WTC11 (cell line): ENCODE measurements around the gene IL10RB. TPM values are rescaled to one million over a fixed set of nuclear protein-coding genes. Genes with fewer than 3 reads are reported as not detected.

ENCODE experiments used
- ATAC-seq: fragments of 200-7000 bp; cut with Tn5 transposase; 2 replicates; pipeline ENCODE4 v1.10.0; 2021; ENCODE audit warnings: mild to moderate bottlenecking, moderate library complexity
- CTCF ChIA-PET: fragments of 300-600 bp; sonication (Branson Sonifier 250); formaldehyde crosslinking; loops from one replicate; lab custom pipeline; 2021; ENCODE audit warnings: antibody characterized with exemption; lab: Charles Lee
- POLR2A ChIA-PET: fragments of 350-600 bp; sonication (Branson Sonifier 250); formaldehyde crosslinking; loops from one replicate; lab custom pipeline; 2021; ENCODE audit warnings: antibody characterized with exemption; lab: Charles Lee
- DNase-seq: peaks from one replicate; pipeline ENCODE4 v3.0.0; 2021; ENCODE audit warnings: low spot score
- H3K27ac Mint-ChIP-seq: 2 replicates; pipeline ENCODE4 v1.8.0; 2021; ENCODE audit warnings: mixed read lengths
- H3K27me3 Mint-ChIP-seq: 2 replicates; pipeline ENCODE4 v1.8.0; 2021; ENCODE audit warnings: low read depth, mild to moderate bottlenecking, moderate library complexity, mixed read lengths
- H3K36me3 Mint-ChIP-seq: 2 replicates; pipeline ENCODE4 v1.8.0; 2021; ENCODE audit warnings: mixed read lengths
- H3K4me1 Mint-ChIP-seq: 2 replicates; pipeline ENCODE4 v1.8.0; 2022; ENCODE audit warnings: mixed read lengths
- H3K4me3 Mint-ChIP-seq: 2 replicates; pipeline ENCODE4 v1.8.0; 2021; ENCODE audit warnings: mild to moderate bottlenecking, moderate library complexity, mixed read lengths
- H3K9me3 Mint-ChIP-seq: 2 replicates; pipeline ENCODE4 v1.8.0; 2021; ENCODE audit warnings: mixed read lengths
- AR ChIP-seq: fragments of 250-450 bp; sonication (Bioruptor Pico); IDR thresholded peaks from 2 replicates; pipeline ENCODE4 v1.9.0; 2021; ENCODE audit warnings: mild to moderate bottlenecking
- ATF2 ChIP-seq: sonication (generic); formaldehyde crosslinking; IDR thresholded peaks from 2 replicates; pipeline ENCODE4 v1.8.1; 2022; ENCODE audit warnings: low read depth, missing genetic modification reagents, borderline replicate concordance
- CDX4 ChIP-seq: fragments of 250-450 bp; sonication (Bioruptor Pico); IDR thresholded peaks from 2 replicates; pipeline ENCODE4 v1.9.0; 2021; ENCODE audit warnings: moderate library complexity, mild to moderate bottlenecking, inconsistent platforms, borderline replicate concordance
- E2F4 ChIP-seq: sonication (generic); formaldehyde crosslinking; IDR thresholded peaks from 2 replicates; pipeline ENCODE4 v1.8.1; 2022; ENCODE audit warnings: low read depth, mild to moderate bottlenecking, moderate library complexity, missing genetic modification reagents, borderline replicate concordance
- ELF4 ChIP-seq: sonication (generic); formaldehyde crosslinking; IDR thresholded peaks from 2 replicates; pipeline ENCODE4 v1.8.1; 2022; ENCODE audit warnings: low read depth, mild to moderate bottlenecking, moderate library complexity, missing genetic modification reagents
- EMX1 ChIP-seq: fragments of 250-450 bp; sonication (Bioruptor Pico); IDR thresholded peaks from 2 replicates; pipeline ENCODE4 v1.8.0; 2021; ENCODE audit warnings: mild to moderate bottlenecking
- ERG ChIP-seq: fragments of 250-450 bp; sonication (Bioruptor Pico); IDR thresholded peaks from 2 replicates; pipeline ENCODE4 v1.8.0; 2021; ENCODE audit warnings: mild to moderate bottlenecking
- JAZF1 ChIP-seq: fragments of 250-450 bp; sonication (Bioruptor Pico); IDR thresholded peaks from 2 replicates; pipeline ENCODE4 v1.9.0; 2021; ENCODE audit warnings: moderate library complexity, mild to moderate bottlenecking, inconsistent platforms
- JUN ChIP-seq: sonication (generic); formaldehyde crosslinking; IDR thresholded peaks from 2 replicates; pipeline ENCODE4 v1.8.0; 2023; ENCODE audit warnings: mild to moderate bottlenecking, missing genetic modification reagents
- MAX ChIP-seq: sonication (generic); formaldehyde crosslinking; IDR thresholded peaks from 2 replicates; pipeline ENCODE4 v1.8.0; 2022; ENCODE audit warnings: mild to moderate bottlenecking, missing genetic modification reagents
- MXD4 ChIP-seq: fragments of 250-450 bp; sonication (Bioruptor Pico); IDR thresholded peaks from 2 replicates; pipeline ENCODE4 v1.8.0; 2021; ENCODE audit warnings: mild to moderate bottlenecking, moderate library complexity, borderline replicate concordance
- NFATC4 ChIP-seq: fragments of 250-450 bp; sonication (Bioruptor Pico); IDR thresholded peaks from 2 replicates; pipeline ENCODE4 v1.9.0; 2021; ENCODE audit warnings: mild to moderate bottlenecking
- NR2C2 ChIP-seq: sonication (generic); formaldehyde crosslinking; IDR thresholded peaks from 2 replicates; pipeline ENCODE4 v1.8.0; 2022; ENCODE audit warnings: mild to moderate bottlenecking, missing genetic modification reagents
- OVOL2 ChIP-seq: fragments of 250-450 bp; sonication (Bioruptor Pico); IDR thresholded peaks from 2 replicates; pipeline ENCODE4 v1.9.0; 2021; ENCODE audit warnings: mild to moderate bottlenecking, borderline replicate concordance
- PRDM15 ChIP-seq: sonication (generic); formaldehyde crosslinking; IDR thresholded peaks from 2 replicates; pipeline ENCODE4 v1.8.0; 2022; ENCODE audit warnings: missing genetic modification reagents
- SMAD4 ChIP-seq: sonication (generic); formaldehyde crosslinking; IDR thresholded peaks from 2 replicates; pipeline ENCODE4 v1.8.0; 2022; ENCODE audit warnings: mild to moderate bottlenecking, missing genetic modification reagents
- STAT6 ChIP-seq: sonication (generic); formaldehyde crosslinking; conservative IDR thresholded peaks from 2 replicates; pipeline ENCODE4 v1.8.1; 2023; ENCODE audit warnings: mild to moderate bottlenecking, low read depth, missing genetic modification reagents, moderate library complexity
- TP53 ChIP-seq: sonication (generic); formaldehyde crosslinking; IDR thresholded peaks from 2 replicates; pipeline ENCODE4 v1.8.1; 2023; ENCODE audit warnings: mild to moderate bottlenecking, missing genetic modification reagents
- ZNF138 ChIP-seq: sonication (generic); formaldehyde crosslinking; conservative IDR thresholded peaks from 2 replicates; pipeline ENCODE4 v1.8.1; 2022; ENCODE audit warnings: mild to moderate bottlenecking, moderate library complexity, missing genetic modification reagents
- ZNF232 ChIP-seq: sonication (generic); formaldehyde crosslinking; IDR thresholded peaks from 2 replicates; pipeline ENCODE4 v1.8.0; 2022; ENCODE audit warnings: mild to moderate bottlenecking, missing genetic modification reagents
- ZNF416 ChIP-seq: fragments of 250-450 bp; sonication (Bioruptor Pico); IDR thresholded peaks from 2 replicates; pipeline ENCODE4 v1.9.0; 2021; ENCODE audit warnings: mild to moderate bottlenecking, inconsistent platforms
- ZNF423 ChIP-seq: fragments of 250-450 bp; sonication (Bioruptor Pico); IDR thresholded peaks from 2 replicates; pipeline ENCODE4 v2.1.2; 2022; ENCODE audit warnings: mild to moderate bottlenecking, moderate library complexity
- total RNA-seq: library from RNA; stranded (reverse); gene quantifications from 3 replicates; pipeline ENCODE4 v1.2.3, GENCODE V29; 2021

IL10RB gene
- total RNA-seq, 1 experiment from 2014 or later = 3.7 TPM

GRCh38 chr21:33244082-33244778, 21.9 kb upstream of the IL10RB start:
- Mint-ChIP-seq H3K27me3 (peaks cover 3% of the 10 kb centered on the region; the same call in 1 of the 2 replicates), H3K4me1 (no peaks in the 10 kb centered on the region), H3K9me3 (peaks cover 16% of the 10 kb centered on the region), H3K27ac (no peak overlapping the region), H3K36me3 (peaks cover 60% of the 10 kb centered on the region), H3K4me3 (no peak overlapping the region)
- CTCF ChIA-PET = no interaction called here
- ATAC-seq (no peak), DNase-seq (no peak)
- TF ChIP-seq OVOL2 (CRISPR knock-in tag) (no peak), JAZF1 (no peak), SMAD4 (CRISPR knock-in tag) (no peak), ZNF423 (CRISPR knock-in tag) (no peak), MAX (CRISPR knock-in tag) (no peak), AR (CRISPR knock-in tag) (no peak), ZNF232 (CRISPR knock-in tag) (no peak), ZNF138 (CRISPR knock-in tag) (no peak)
- POLR2A ChIA-PET = no interaction called here

GRCh38 chr21:33244779-33245105, 21.4 kb upstream of the IL10RB start:
- CTCF ChIA-PET = interaction anchor here (0.7 kb wide), 1 partner anchor 217 kb away, joined by 3 read pairs; no protein-coding TSS in a partner anchor
- ATAC-seq (no peak), DNase-seq (no peak)
- peaks cover 13% of the 10 kb centered on the region for H3K9me3 Mint-ChIP-seq
- no peaks in the 10 kb centered on the region for H3K27me3 Mint-ChIP-seq
- no peak overlapping the region for H3K4me3 Mint-ChIP-seq
- POLR2A ChIA-PET = no interaction called here
- no peak overlapping the region for H3K27ac Mint-ChIP-seq
- H3K4me1 Mint-ChIP-seq = no peaks in the 10 kb centered on the region
- H3K36me3 Mint-ChIP-seq = peaks cover 60% of the 10 kb centered on the region
- TF ChIP-seq PRDM15 (CRISPR knock-in tag) = no peak
- no peak for TF ChIP-seq ELF4
- no peak for TF ChIP-seq NFATC4
- TF ChIP-seq NR2C2 (CRISPR knock-in tag) = no peak
- no peak for TF ChIP-seq CDX4 (CRISPR knock-in tag)
- TF ChIP-seq MXD4 (CRISPR knock-in tag) = no peak
- no peak for TF ChIP-seq EMX1 (CRISPR knock-in tag)
- TF ChIP-seq ERG (CRISPR knock-in tag) = no peak
- TF ChIP-seq E2F4 = no peak
- no peak for TF ChIP-seq ZNF416 (CRISPR knock-in tag)
- no peak for TF ChIP-seq STAT6
- TF ChIP-seq JUN (CRISPR knock-in tag) = no peak
- no peak for TF ChIP-seq TP53 (CRISPR knock-in tag)
- TF ChIP-seq ATF2 = no peak
